Activated CD4-positive, alpha-beta T cell treated with anti-CD3 and anti-CD28 coated beads, Interleukin-2, amount 50 U/mL, for 16 hours (primary cell): ENCODE data around the gene ZFR2.
"Not testable (repeated sequence)": the region's sequence is repeated elsewhere in the genome, so short reads cannot be mapped to it uniquely, and the experiment has no call there.

Experiments used
- DNase-seq: peaks from one replicate; pipeline ENCODE4 v3.0.0-alpha.2; 2020

Gene ZFR2

DNA sequence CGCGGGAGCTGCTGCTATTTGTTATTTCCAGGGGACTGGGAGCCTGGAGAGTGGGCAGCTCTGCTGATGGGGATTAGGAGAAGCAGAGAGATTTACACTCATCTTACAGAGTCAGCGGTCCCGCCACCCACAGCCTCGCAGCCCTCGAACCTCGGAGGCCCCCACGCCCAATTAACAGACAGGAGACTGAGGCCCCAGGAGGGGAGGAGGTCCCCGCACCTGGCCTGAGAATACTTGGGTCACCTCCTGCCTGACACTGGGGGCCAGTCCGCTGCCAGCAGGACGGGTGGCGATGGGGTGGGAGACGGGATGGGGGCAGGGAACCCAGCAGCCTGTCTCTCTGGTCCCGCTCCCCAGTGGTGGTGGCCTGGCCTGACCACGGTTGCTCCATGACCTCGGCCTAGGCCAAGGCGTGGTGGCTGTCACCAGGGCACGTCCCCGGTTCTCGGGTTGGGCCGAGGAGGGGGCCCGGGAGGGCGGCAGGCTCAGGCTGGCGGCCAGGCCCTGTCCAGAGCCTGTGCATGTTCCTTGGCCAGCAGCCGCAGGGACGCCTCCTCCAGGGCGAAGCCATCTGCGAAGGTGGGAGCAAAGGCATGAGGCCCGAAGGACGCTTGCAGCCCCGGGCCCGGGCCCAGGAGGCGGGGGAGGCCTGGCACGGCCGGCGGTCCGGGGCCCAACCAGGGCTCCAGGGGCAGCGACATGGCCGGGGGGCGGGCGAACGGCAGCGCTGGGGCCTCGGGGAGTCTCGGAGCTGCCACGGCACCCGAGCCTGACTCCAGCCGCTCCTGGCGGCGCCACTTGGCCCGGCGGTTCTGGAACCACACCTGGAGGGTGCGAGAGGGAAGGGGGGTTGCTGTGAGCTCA is 98.5 kb downstream of the ZFR2 start:
- DNase-seq: no peak

DNA sequence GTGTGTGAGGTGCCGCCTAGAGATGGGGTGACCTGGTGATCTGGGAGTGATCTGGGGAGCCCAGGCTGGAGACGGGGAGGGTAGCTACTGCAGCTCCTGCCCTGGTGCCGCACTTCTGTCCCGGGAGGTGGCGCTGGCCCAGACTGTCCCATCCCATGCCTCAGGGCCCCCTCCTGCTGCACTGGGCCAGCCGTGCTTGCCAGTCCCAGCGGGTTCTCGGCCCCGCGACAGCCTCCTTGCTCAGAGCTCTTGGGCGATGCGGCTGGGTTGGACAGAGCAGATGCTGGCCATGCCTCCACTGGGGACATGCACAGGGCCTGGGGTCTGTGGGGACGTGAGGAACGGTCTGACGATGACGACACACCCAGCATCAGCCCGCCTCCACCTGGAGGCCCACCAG is 99.3 kb downstream of the ZFR2 start:
- no peak for DNase-seq

DNA sequence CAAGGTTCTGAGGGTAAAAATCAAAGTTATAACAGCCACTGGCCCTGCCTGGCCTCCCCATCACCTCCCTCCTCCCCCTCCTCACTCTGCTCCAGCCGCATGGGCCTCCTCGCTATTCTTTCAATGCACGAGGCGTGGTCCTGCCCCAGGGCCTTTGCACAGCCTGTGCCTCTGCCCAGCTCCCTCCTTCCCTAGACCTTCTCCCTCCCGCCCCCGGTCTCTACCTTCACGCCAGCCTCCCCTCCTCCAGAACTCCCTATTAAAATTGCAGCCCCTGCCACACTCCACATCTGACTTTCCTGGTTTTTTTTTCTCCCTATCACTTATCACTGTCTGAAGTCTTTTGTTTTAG is 100.1 kb downstream of the ZFR2 start:
- DNase-seq: no peak

DNA sequence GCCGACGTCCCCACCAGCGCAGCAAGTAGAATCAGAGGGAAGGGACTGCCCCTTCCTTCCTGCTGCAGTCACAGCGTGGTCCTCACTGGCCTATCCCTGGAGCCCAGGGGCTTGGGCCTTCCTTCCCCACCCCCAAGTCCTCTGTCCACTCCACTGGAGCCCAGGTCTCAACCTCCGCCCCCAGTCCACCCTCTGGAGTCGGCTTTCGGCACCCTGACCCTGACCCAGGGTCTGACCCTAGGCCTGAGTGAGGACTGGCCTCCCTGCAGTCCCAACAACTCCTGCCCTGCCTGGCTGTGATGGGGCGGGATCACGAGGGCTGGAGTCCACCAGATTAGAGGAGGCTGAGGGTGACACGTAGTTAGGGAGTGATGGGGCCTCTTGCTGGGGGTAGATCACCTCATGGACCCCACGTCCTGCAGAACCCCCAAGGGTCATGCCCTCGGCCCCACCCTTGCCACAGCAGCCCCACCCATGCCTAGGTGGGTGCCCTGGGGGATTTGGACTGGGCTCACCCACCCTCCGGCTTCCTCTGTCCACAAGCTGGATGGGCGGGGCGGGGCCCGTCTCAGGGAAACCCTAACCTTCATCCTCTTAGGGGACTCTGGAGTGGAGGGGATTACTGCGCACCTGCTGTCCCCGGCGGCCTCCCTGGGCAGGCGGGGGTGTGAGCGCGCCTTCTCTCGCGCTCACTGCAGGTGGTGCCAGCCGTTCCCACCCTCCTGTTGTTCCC is 100.7 kb downstream of the ZFR2 start:
- DNase-seq: no peak

DNA sequence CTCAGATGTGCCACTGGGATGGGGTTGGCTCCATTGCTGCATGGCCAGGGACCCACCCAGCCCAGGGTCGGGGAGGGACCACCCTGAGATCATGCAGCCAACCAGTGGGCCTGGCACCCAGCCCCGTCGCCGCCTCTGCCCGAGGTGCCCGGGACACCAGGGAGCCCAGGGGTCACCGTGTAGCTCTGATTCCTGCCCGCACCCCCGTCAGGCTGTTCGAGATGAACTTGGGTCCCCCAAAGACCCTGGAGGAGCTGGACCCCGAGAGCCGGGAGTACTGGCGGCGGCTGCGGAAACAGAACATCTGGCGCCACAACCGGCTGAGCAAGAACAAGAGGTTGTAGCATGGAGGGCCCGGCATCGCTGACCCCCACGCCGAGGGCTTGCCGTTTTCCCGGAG is 101.8 kb downstream of the ZFR2 start:
- DNase-seq: no peak

DNA sequence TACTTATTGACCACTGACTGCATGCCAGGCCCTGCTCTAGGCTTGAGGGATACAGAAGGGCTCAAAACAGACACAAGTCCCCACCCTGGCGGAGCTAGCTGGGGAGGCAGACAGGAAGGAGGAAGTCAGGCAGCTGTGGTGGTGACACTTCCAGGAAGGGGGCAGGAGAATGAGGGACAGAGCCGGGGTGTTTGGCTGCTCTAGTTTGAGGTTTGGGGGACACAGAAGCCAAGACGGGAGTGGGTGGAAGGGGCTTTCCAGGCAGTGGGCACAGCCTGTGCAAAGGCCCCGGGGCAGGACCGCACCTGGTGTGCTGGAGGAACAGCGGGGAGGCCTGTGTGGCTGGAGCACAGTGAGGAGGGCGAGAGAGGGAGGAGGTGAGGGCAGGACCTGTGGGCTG is 102.3 kb downstream of the ZFR2 start:
- peak; percentile 32 for DNase-seq

DNA sequence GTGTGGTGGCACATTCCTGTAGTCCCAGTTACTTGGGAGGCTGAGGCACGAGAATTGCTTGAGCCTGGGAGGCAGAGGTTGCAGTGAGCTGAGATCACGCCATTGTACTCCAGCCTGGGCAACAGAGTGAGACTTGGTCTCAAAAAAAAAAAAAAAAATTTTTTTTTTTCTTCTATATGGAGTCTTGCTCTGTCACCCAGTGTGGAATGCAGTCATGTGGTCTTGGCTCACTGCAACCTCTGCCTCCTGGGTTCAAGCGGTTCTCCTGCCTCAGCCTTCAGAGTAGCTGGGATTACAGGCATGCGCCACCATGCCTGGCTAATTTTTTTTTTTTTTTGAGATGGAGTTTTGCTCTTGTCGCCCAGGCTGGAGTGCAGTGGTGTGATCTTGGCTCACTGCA is 103.1 kb downstream of the ZFR2 start:
- not testable (repeated sequence) for DNase-seq

DNA sequence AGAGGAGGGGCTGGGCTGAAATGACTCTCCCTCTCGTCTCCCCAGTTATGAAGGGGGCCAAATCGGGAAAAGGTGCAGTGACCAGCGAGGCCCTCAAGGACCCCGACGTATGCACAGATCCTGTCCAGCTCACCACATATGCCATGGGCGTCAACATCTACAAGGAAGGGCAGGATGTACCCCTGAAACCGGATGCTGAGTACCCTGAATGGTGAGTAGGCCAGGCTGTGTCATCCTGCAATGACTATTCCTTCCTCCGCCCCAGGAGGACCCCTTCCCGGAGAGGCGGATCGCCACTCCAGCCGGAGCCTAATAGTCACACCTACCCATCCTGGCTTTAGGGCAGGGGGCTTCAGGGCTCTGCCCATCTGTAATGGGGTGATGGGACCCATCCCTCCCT is 103.7 kb downstream of the ZFR2 start:
- DNase-seq: no peak

DNA sequence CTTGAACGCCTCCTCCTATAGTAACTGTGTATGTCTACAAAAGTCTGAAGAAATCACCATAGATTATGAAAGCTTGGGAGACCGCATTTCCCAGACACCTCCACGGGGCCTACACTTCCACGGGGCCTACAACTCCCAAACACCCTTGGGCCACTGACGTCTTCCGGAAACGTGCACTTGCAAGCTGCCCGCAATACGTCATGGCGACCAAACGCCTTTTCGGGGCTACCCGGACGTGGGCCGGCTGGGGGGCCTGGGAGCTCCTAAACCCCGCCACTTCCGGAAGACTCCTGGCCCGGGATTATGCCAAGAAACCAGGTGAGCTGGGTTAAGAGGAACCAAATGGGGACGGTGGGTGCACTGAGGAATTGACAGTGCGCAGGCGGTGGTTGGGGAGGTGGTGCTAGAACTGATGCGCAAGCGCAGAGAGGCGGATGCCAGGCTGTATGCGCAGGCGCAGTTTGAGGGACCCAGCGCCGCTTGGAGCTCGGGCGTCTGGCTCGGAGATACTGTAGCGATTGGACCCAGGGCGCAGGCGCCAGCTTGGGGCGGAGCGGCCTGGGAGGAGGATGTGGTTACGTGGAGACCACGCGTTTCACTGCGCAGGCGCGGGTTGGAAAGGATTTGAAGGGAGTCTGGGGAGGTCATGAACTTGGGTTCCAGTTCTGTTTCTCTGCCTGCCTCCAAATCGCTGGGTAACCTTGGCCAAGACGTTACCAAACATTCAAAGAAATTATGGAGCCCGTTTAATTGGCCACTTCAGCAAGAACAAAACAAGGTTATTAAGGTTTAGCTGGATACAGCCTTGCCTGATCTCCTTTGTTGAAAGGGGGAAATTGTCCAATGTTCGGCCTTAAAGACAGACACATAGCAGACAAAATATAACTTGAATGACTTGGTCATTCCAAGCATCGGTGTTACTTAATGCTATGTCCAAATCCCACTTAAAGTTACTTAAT is 106.1 kb downstream of the ZFR2 start, which contains the start of gene MRPL54:
TSS of gene MRPL54 (plus strand) at position 182 of the 959 bp plus-strand sequence. CDS start at position 201, 19 bp downstream.
- peak; percentile 100 for DNase-seq

DNA sequence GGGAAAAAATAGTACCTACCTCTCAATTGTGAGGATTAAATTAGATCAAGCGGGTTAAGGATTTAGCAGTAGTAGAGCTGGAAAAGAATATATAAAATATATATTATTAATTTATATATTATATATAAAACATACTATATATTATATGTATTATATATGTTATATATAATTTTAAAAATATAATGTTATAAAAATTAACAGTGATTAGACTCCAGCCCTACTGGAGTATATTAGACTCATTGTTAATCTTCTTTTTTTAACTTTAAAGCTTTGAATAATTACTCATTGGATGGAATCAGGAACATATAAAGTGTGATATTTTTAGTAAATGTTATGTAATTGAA is 106.7 kb downstream of the ZFR2 start:
- DNase-seq: no peak

DNA sequence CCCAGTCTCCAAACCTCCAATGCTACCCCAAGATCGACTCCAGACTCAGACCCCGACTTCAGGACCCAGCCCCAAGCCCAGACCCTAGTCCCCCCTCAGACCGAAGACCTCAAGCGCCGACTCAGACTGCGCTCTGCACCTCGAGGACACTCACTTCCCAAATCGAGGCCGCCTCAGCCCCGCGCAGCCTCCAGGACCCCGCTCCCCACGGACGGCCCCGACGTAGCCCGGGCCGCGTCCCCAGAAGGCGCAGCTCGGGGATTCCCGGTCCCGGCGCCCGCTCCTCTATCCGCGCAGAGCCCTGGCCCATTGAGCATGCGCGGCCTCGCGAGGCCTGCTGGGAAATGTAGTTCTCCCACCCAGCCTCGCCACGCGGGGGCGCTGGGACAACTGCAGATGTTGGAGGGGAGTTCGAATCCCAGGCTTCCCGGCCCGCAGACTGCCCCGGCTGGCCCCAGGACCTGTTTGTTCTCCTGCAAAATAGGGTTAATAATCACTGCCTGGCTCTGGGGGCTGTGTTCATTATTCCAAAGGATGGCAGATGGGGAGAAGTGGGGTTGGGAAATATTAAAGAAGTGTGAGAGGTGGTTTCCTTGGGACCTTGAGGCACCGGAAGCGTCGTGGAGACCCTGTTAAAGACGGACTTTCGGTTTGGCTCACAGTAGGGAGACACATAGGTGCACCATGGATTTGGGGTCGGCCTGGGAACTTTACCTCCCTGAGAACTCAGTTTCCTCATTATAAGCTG is 107.3 kb downstream of the ZFR2 start, which contains the start of gene APBA3:
TSS of gene APBA3 (minus strand) at position 311 of the 748 bp plus-strand sequence. CDS start 1,428 bp downstream, outside the sequence.
- peak; percentile 97 for DNase-seq

DNA sequence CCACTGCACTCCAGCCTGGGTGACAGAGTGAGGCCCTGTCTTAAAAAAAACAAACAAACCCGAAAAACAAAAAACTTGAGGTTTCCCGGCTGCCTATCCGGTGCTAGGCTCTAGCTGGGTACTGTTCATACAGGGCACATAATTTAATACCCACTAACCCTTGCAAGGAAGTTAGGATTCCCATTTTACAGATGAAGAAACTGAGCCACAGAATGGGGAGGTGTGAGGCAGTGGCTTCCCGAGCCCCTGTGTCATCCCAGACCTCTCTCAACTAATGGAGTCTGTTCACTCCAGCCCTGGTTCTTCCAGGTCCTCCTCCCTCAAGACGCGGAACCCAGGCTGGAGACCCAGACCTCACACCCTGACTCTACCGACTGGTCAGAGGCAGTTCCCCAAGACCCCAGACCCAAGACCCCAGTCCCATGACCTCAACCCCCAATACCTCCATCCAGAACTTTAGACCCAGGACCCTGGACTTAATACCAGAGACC is 107.9 kb downstream of the ZFR2 start:
- peak; percentile 8 for DNase-seq

DNA sequence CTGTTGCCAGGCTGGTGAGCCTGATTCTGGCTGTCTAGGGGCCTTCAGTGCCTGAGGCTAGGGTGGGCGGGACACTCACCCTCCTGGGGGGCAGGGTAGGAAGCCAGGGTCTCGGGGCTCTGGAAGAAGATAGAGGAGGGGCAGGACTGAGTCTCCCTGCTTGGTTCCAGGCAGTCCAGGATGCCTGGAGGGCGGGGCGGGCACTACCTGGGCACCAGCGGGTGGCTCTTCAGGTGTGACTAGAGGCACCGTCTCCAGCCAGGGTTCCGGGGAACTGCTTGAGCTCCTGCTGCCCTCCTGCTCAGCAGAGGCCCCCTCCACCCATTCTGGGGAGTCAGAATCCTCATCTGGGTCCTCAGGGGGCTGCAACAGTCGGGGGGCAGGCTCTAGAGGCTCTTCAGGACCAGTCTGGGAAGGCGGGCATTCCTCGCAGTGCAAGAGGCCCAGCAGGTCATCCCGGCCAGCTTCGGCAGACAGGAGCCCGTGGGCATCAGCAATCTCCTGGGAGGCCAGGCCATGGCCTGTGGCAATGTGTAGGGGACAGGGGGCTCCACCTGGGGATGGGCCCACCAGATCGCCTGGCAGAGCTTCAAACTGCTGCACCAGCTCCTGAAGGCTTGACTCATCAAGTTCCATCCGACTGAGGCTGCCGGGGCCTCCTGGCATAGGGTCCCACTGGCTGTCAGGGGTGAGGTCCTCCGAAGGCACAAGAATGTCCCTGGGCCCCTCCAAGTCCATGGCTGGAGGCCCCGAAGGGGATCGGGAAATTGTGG is 109.2 kb downstream of the ZFR2 start:
- DNase-seq: no peak

DNA sequence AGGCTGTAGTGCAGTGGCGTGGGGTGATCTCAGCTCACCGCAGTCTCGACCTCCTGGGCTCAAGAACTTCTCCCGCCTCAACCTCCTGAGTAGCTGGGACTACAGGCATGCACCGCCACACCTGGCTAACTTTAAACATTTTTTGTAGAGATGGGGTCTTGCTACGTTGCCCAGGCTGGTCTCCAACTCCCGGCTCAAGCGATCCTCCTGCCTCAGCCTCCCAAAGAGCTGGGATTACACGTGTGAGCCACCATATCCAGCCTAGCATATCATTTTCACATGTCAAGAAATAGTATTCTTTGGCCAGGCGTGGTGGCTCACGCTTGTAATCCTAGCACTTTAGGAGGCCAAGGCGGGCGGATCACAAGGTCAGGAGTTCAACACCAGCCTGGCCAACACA is 110.5 kb downstream of the ZFR2 start:
- DNase-seq: not testable (repeated sequence)

DNA sequence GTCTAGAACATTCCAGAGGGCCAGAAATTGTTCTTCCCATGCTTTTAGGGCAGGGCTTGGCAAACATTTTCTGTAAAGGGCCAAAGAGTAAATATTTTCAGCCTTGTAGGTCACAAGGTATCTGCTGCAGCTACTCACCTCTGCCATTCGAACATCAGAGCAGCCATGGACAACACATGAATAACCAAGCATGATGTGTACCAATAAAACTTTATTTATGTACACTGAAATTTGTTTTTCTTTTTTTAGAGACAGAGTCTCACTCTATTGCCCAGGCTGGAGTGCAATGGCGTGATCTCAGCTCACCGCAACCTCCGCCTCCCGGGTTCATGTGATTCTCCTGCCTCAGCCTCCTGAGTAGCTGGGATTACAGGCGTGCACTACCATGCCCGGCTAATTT is 111.1 kb downstream of the ZFR2 start:
- not testable (repeated sequence) for DNase-seq
